Stimulated activated CD4-positive, alpha-beta T cell treated with anti-CD3 and anti-CD28 coated beads, Interleukin-1b, Interleukin-23, amount 100 ng/mL, for 24 hours (primary cell): Measurements from ENCODE around the gene NT5C2.
"Not testable (repeated sequence)": the region's sequence is repeated elsewhere in the genome, so short reads cannot be mapped to it uniquely, and the experiment has no call there.

Experiments used
- DNase-seq, 4 experiments: peaks; one replicate each; pipeline ENCODE4 v3.0.0-alpha.2; 2020; ENCODE audit warnings: low read depth in 4 of 4, low spot score in 1 of 4

The NT5C2 gene

GRCh38 chr10:103163766-103164403 is 29.2 kb downstream of the NT5C2 start:
- DNase-seq, result not testable (repeated sequence)

- no peak for DNase-seq
Observed at GRCh38 chr10:103157246-103157645, 35.8 kb downstream of the NT5C2 start.

- DNase-seq, result no peak
Observed at GRCh38 chr10:103155471-103156085, 37.5 kb downstream of the NT5C2 start.

- DNase-seq, result no peak
Observed at GRCh38 chr10:103154521-103155299, 38.4 kb downstream of the NT5C2 start.

GRCh38 chr10:103153302-103154197 is 39.5 kb downstream of the NT5C2 start:
- DNase-seq, result no peak

GRCh38 chr10:103149991-103150622 is 43.0 kb downstream of the NT5C2 start:
- no peak for DNase-seq

GRCh38 chr10:103147645-103148044 is 45.4 kb downstream of the NT5C2 start:
- DNase-seq, result no peak

GRCh38 chr10:103145860-103146466 is 47.1 kb downstream of the NT5C2 start:
- no peak for DNase-seq

GRCh38 chr10:103145046-103145445 is 48.0 kb downstream of the NT5C2 start:
- DNase-seq, result no peak

- no peak for DNase-seq
Observed at GRCh38 chr10:103144041-103144440, 49.0 kb downstream of the NT5C2 start.

GRCh38 chr10:103143641-103144040 is 49.4 kb downstream of the NT5C2 start:
- DNase-seq, result not testable (repeated sequence)

GRCh38 chr10:103141950-103142349 is 51.1 kb downstream of the NT5C2 start:
- no peak for DNase-seq

- DNase-seq, result no peak
Observed at GRCh38 chr10:103140469-103140868, 52.6 kb downstream of the NT5C2 start.

- no peak for DNase-seq
Observed at GRCh38 chr10:103139803-103140202, 53.3 kb downstream of the NT5C2 start.

- peak in 1 of 4 experiments; percentile 8 for DNase-seq
Observed at GRCh38 chr10:103135168-103135567, 57.9 kb downstream of the NT5C2 start.

GRCh38 chr10:103130910-103131309 is 62.2 kb downstream of the NT5C2 start:
- DNase-seq, result no peak

GRCh38 chr10:103130180-103130579 is 62.9 kb downstream of the NT5C2 start:
- DNase-seq, result not testable (repeated sequence)

- DNase-seq, result no peak
Observed at GRCh38 chr10:103127241-103127640, 65.8 kb downstream of the NT5C2 start.

- no peak for DNase-seq
Observed at GRCh38 chr10:103125323-103126267, 67.5 kb downstream of the NT5C2 start.
